Activated T-helper 1 cell treated with anti-CD3 and anti-CD28 coated beads, Interleukin-12 subunit alpha, Interleukin-12 subunit beta, Interleukin-2, Interleukin-4 antibody, amounts not matched to agents 30 ng/mL and 10 ng/mL and 1 ng/mL, durations not matched to agents 14 hours and 24 hours and 36 hours (primary cell): ENCODE measurements around the gene GALNT13. TPM values are rescaled to one million over a fixed set of nuclear protein-coding genes. Genes with fewer than 3 reads are reported as not detected.

Source experiments
- DNase-seq: peaks from one replicate; pipeline ENCODE4 v3.0.0; 2021; ENCODE audit warnings: low spot score
- H3K27ac Mint-ChIP-seq: one replicate; pipeline ENCODE4 v1.8.0; 2021; ENCODE audit warnings: mild to moderate bottlenecking, mixed read lengths
- H3K27me3 Mint-ChIP-seq: one replicate; pipeline ENCODE4 v1.8.0; 2022; ENCODE audit warnings: mild to moderate bottlenecking, moderate library complexity, mixed read lengths; ENCODE audit not compliant: insufficient read depth
- H3K36me3 Mint-ChIP-seq: one replicate; pipeline ENCODE4 v1.8.0; 2021; ENCODE audit warnings: low read depth, mixed read lengths
- H3K4me1 Mint-ChIP-seq: one replicate; pipeline ENCODE4 v1.8.0; 2021; ENCODE audit warnings: low read depth, mixed read lengths
- H3K4me3 Mint-ChIP-seq: one replicate; pipeline ENCODE4 v1.8.0; 2021; ENCODE audit warnings: mild to moderate bottlenecking, moderate library complexity, mixed read lengths
- H3K9me3 Mint-ChIP-seq: one replicate; pipeline ENCODE4 v1.8.0; 2021; ENCODE audit warnings: mixed read lengths
- intact Hi-C: fragments of 100-400 bp; cut with micrococcal nuclease; formaldehyde crosslinking; loops from one replicate; pipeline ENCODE4 v1.15.1; 2024
- total RNA-seq: library from RNA; stranded (reverse); gene quantifications from 2 replicates; pipeline ENCODE4 v1.2.3, GENCODE V29; 2022

GALNT13 gene
- total RNA-seq, 1 donor from 2014 or later = not detected

DNA sequence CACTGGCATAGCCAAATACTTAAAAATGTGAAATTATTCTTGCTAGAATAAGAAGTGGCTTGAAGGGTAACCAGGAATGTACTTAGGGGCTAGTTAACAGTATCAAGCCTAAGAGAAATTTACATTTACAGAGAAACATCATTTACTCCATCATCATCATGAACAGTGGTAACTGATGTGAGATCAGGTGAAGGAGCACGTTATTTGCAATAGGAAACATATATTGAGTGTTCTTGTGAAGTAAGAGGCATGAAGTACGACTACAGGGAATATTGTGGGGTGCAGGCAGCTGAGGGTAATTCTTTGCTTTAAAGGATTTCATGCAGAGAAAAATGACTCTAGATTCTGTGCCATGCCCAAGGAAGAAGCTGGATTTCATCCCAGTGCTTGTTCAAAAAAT lies 220.8 kb downstream of the GALNT13 start:
- Mint-ChIP-seq H3K27me3 (no peaks in the 10 kb centered on the region), H3K4me3 (no peak overlapping the region), H3K4me1 (no peaks in the 10 kb centered on the region), H3K9me3 (no peaks in the 10 kb centered on the region), H3K27ac (no peak overlapping the region), H3K36me3 (no peaks in the 10 kb centered on the region)
- no peak for DNase-seq
- intact Hi-C loops = no loop called here

DNA sequence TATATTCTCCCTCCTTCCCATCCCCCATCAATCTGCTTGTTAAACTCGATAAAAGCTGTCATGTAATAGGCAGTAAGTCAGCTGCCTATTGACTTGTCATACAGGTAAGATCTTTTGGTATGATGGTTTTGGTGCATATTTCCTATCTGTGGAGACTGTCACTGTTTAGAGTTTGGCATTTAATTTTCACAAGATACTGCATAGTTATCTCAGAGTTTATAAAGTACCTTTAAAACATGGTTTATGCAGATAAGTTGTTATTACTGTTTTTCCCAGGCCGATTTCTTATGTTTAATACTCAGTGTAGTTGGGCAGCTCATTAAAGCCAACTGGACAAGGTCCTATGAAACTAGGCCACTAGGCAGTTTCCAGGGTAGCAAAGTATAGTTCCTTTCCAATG lies 222.1 kb downstream of the GALNT13 start:
- intact Hi-C loops = no loop called here

DNA sequence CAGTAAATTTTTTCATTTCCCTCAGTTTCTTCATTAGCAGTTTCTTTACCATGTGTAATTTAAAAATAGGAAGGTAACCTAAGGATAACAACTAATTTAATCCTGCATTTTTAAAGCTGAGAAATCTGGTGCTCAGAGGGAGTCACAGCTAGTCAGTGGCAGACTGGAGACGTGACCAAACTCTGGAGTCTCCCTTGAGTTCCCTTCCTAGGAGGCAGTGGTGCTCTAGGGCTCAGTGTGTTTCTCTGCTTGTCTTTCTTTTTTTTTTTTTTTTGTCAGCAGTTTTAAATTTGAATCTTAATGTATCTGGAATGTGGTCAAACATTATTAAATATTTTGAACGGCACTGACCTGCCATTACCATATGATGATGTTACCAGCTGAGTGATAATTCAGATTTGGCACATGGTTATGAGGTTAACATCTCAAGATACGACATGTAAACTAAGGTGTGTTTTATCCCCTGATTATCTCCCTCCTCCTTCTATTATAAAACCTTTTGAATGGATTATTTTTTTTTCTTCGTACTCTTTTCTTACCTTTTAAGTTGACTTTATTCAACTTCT lies 226.2 kb downstream of the GALNT13 start:
- Mint-ChIP-seq H3K27ac (no peak overlapping the region), H3K4me3 (no peak overlapping the region), H3K9me3 (peaks cover 4% of the 10 kb centered on the region), H3K36me3 (no peaks in the 10 kb centered on the region), H3K27me3 (no peaks in the 10 kb centered on the region), H3K4me1 (no peaks in the 10 kb centered on the region)
- no peak for DNase-seq
- intact Hi-C loops = no loop called here

More for the DNA sequence above, 222.1 kb downstream of the GALNT13 start:
- H3K36me3 Mint-ChIP-seq = no peaks in the 10 kb centered on the region
- no peaks in the 10 kb centered on the region for H3K4me1 Mint-ChIP-seq
- H3K4me3 Mint-ChIP-seq = no peak overlapping the region
- DNase-seq = no peak
- H3K27ac Mint-ChIP-seq = no peak overlapping the region
- H3K27me3 Mint-ChIP-seq = no peaks in the 10 kb centered on the region
- H3K9me3 Mint-ChIP-seq = no peaks in the 10 kb centered on the region

DNA sequence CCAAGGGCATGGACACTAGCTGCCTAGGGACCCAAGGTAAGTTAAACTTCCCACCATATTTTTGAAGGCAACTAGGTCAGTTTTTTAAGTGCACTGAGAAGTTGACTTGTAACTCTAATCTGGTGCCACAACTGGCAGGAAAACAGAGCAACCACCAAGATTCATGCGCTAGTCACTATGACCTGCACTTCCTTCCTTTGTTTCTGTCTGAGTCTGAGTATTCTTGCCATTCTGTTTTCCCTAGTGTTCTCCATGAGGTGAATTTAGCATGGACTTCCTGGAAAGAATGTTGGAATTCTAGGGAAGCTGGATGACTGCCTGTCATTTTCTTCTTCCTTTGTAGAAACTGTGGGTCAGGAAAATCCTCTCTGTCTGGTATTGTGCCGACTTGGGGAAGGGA lies 249.0 kb downstream of the GALNT13 start:
- Mint-ChIP-seq H3K9me3 (peaks cover 9% of the 10 kb centered on the region), H3K36me3 (no peaks in the 10 kb centered on the region), H3K4me3 (no peak overlapping the region), H3K27ac (no peak overlapping the region), H3K27me3 (no peaks in the 10 kb centered on the region), H3K4me1 (no peaks in the 10 kb centered on the region)
- intact Hi-C loops = no loop called here
- no peak for DNase-seq

DNA sequence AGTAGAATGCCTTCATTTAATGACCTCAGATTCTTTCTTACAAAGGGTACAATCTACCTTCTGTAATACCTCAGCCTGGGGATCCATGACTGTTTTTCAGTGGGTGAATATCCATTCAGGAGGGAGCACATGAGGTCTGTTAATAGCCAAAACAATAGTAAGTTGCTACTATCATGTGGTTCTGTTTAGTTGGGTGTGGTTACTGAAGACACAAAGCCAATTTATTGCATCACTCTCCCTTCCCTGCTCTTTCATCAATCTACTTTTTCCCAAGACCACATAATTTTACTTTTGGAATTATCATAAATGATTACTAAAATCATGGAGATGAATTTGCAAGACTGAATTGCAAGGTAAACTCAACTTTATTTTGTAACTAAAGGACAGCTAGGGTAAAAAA lies 254.2 kb downstream of the GALNT13 start:
- no peak overlapping the region for H3K4me3 Mint-ChIP-seq
- intact Hi-C loops = no loop called here
- H3K27ac Mint-ChIP-seq = no peak overlapping the region
- no peaks in the 10 kb centered on the region for H3K9me3 Mint-ChIP-seq
- H3K4me1 Mint-ChIP-seq = no peaks in the 10 kb centered on the region
- no peak for DNase-seq
- H3K36me3 Mint-ChIP-seq = no peaks in the 10 kb centered on the region
- H3K27me3 Mint-ChIP-seq = no peaks in the 10 kb centered on the region

DNA sequence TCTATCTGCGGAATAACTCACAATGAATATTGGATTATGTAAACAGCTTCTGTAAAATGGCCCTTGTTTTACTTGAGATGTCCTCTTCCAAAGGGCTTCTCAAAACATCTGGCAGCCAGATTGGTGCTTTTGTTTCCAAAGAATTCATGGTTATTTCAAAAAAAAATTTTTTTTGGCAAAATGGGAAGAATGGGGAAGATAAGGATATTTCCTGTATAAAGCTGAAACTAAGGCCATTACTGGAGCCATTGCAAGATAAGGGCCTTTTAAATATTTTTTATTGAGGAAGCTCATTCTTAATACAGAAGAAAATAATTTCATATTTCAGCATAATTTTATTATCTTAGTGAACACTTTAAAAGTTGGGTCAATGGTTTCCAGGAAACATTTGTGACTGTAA lies 259.1 kb downstream of the GALNT13 start:
- no peak for DNase-seq
- intact Hi-C loops = no loop called here
- no peak overlapping the region for H3K27ac Mint-ChIP-seq

DNA sequence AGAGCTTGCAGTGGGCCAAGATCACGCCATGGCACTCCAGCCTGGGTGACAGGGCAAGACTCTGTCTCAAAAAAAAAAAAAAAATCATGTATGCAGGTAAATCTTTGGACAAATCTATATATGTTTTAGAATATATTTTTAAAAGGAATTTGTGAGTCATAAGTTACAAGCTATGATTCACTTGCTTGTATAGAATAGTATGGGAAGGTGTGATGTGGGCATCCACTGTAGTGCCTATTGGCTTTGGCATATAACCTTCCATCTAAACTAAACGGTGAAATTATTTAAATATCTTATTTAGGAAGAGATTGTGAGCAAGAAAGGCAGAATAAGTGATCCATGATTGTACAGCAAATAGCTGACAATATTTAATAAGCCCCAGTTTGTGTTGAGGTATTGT lies 261.1 kb downstream of the GALNT13 start:
- Mint-ChIP-seq H3K27ac (no peak overlapping the region), H3K36me3 (no peaks in the 10 kb centered on the region), H3K4me3 (no peak overlapping the region)

More for the DNA sequence above, 259.1 kb downstream of the GALNT13 start:
- no peaks in the 10 kb centered on the region for H3K9me3 Mint-ChIP-seq
- no peak overlapping the region for H3K4me3 Mint-ChIP-seq
- H3K27me3 Mint-ChIP-seq = no peaks in the 10 kb centered on the region
- H3K36me3 Mint-ChIP-seq = no peaks in the 10 kb centered on the region
- H3K4me1 Mint-ChIP-seq = no peaks in the 10 kb centered on the region

DNA sequence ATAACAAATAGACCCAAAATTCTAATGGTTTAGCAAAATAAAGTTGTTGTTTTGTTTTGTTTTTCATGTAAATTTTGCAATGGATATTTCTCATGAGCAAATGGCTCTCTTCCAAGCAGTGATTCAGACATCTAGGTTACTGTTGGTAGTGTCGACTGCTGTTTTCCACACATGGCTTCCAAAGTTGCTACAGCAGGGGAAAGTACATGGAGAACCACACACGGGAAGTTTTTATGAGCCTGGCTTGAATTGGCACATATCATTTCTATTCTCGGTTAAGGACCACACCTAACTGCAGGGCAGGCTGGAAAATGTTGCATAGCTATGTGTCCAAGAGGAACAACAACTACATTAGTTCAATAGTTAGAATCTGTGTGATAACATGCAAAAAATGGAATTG lies 262.1 kb downstream of the GALNT13 start:
- Mint-ChIP-seq H3K27me3 (no peaks in the 10 kb centered on the region), H3K36me3 (no peaks in the 10 kb centered on the region), H3K4me1 (no peaks in the 10 kb centered on the region), H3K4me3 (no peak overlapping the region), H3K9me3 (no peaks in the 10 kb centered on the region), H3K27ac (no peak overlapping the region)
- intact Hi-C loops = no loop called here
- no peak for DNase-seq

More for the DNA sequence above, 261.1 kb downstream of the GALNT13 start:
- intact Hi-C loops = no loop called here
- Mint-ChIP-seq H3K27me3 (no peaks in the 10 kb centered on the region), H3K4me1 (no peaks in the 10 kb centered on the region), H3K9me3 (no peaks in the 10 kb centered on the region)
- no peak for DNase-seq

DNA sequence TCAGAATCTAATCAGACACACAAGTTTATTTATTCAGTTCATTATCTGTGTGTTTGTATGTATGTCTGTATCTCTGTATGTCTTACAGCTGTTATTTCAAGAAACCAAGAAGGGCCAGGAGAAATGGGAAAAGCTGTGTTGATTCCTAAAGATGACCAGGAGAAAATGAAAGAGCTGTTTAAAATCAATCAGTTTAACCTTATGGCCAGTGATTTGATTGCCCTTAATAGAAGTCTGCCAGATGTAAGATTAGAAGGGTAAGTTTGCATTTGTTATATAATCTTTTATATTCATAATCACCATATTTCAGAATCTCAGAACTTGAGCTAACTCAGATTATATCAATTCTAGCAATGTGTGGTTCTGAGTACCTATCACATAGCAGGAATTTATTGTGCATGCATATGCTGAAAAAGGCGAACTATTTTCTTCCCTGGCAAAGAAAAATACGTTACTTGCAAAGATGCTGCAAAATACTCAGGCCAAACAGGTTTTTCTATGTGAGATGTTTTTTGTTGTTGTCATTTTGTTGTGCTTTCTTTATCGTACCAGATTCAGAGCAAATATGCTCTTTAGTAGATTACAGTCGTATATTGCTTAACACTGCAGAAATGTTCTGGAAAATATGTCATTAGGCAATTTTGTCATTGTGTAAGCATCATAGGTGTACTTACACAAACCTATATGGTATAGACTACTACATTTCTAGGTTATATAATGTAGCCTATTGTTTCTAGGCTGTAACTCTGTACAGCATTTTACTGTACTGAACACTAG lies 268.7 kb downstream of the GALNT13 start:
- DNase-seq = no peak
- Mint-ChIP-seq H3K4me3 (no peak overlapping the region), H3K4me1 (no peaks in the 10 kb centered on the region), H3K9me3 (no peaks in the 10 kb centered on the region), H3K36me3 (no peaks in the 10 kb centered on the region), H3K27ac (no peak overlapping the region), H3K27me3 (no peaks in the 10 kb centered on the region)
- intact Hi-C loops = no loop called here

DNA sequence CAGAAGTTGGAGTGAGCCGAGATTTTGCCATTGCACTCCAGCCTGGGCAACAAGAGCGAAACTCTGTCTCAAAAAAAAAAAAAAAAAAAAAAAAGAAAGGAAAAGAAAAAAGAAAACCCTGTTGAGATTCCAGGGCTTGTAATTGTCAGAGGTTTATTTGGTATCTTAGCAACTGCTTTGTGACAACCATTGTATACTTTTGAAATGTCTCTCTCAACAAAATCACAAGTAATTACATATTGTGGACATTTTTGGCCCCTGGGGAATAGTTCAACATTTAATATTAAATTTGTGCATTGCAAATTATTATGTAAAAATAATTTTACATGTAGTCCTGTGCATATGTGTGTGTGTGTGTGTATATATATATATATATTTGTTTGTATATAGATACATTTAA lies 270.8 kb downstream of the GALNT13 start:
- Mint-ChIP-seq H3K4me1 (no peaks in the 10 kb centered on the region), H3K36me3 (no peaks in the 10 kb centered on the region), H3K27ac (no peak overlapping the region), H3K4me3 (no peak overlapping the region), H3K9me3 (no peaks in the 10 kb centered on the region), H3K27me3 (no peaks in the 10 kb centered on the region)
- intact Hi-C loops = no loop called here
- DNase-seq = no peak

DNA sequence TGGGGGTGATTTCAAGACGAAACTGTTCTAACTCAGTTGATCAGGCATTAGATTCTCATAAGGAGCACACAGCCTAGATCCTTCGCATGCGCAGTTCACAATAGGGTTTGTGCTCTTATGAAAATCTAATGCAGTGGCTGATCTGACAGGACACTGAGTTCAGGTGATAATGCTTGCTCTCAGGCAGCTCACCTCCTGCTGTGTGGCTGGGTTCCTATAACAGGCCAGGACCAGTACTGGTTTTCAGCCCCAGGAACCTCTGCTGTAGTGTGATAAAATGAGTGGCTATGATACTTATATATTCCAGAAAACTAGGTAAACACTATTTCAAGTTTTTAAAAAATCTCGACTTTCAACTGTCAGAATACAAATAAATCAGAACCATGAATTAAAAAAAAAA lies 271.4 kb downstream of the GALNT13 start:
- Mint-ChIP-seq H3K9me3 (no peaks in the 10 kb centered on the region), H3K27ac (no peak overlapping the region), H3K36me3 (no peaks in the 10 kb centered on the region), H3K27me3 (no peaks in the 10 kb centered on the region), H3K4me3 (no peak overlapping the region), H3K4me1 (no peaks in the 10 kb centered on the region)
- DNase-seq = no peak
- intact Hi-C loops = no loop called here

DNA sequence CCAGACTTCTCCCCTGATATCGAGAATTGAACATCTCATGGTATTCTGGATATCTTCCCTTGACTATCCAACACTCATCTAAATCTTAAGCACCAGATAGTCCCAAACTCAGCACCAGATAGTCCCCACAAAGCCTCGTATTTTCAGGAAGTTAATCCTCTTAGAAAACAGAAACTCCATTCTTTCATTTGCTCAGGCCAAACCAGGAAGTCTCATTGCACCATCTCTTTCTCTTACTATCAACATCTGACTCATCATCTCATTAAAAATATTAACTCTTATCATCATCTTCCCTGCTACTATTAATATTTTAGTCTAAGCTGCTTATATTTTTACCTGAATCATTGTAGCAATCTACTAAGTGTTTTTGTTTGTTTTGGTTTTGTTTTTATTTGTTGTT lies 286.4 kb downstream of the GALNT13 start:
- no peak overlapping the region for H3K4me3 Mint-ChIP-seq
- H3K27me3 Mint-ChIP-seq = no peaks in the 10 kb centered on the region
- no peaks in the 10 kb centered on the region for H3K36me3 Mint-ChIP-seq
- intact Hi-C loops = no loop called here
- H3K9me3 Mint-ChIP-seq = peaks cover 8% of the 10 kb centered on the region
- H3K27ac Mint-ChIP-seq = no peak overlapping the region
- H3K4me1 Mint-ChIP-seq = no peaks in the 10 kb centered on the region
- DNase-seq = no peak

DNA sequence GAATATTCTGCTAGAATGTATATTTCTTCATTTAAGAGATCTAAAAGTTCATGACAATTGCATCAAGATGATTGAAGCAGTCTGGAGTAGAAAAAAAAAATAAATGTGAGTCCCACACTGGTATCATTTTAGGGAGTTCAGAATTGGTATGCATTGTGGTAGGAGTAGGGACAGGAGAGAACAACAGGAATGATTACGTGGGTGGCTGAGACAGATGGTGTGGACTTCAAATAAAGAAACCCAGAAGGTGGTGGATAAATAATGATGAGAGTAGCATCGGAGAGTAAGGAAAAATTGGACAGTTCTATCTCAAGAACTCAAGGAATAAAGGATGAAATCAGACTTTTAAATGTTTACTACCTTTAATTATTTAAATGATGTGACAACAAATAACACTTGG lies 289.6 kb downstream of the GALNT13 start:
- H3K36me3 Mint-ChIP-seq = no peaks in the 10 kb centered on the region
- peaks cover 8% of the 10 kb centered on the region for H3K9me3 Mint-ChIP-seq
- intact Hi-C loops = no loop called here
- DNase-seq = no peak
- no peaks in the 10 kb centered on the region for H3K4me1 Mint-ChIP-seq
- H3K27ac Mint-ChIP-seq = no peak overlapping the region
- H3K4me3 Mint-ChIP-seq = no peak overlapping the region
- H3K27me3 Mint-ChIP-seq = no peaks in the 10 kb centered on the region

DNA sequence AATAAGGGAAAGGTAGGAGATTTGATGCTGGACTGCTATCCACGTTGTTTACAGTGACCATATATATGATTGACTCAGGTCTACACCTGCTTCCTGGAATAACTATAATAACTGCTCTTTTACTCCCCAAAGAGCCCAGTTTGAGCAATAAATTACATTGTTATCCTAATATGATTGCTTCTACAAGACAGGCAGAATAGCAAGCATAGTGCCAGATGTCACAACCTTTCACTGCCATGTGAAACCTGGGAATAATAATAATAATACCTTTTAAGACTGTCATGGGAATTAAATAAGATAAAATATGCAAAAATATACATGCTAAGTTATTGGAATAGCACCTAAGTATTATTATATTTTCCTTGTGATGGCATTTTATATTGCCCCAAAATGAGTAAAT lies 298.7 kb downstream of the GALNT13 start:
- Mint-ChIP-seq H3K36me3 (no peaks in the 10 kb centered on the region), H3K27ac (no peak overlapping the region), H3K4me1 (no peaks in the 10 kb centered on the region), H3K9me3 (no peaks in the 10 kb centered on the region), H3K4me3 (no peak overlapping the region), H3K27me3 (no peaks in the 10 kb centered on the region)
- no peak for DNase-seq
- intact Hi-C loops = no loop called here
